ENCODE results near the gene KIT.
A peak's percentile ranks its signal among the peaks of the same experiment; 100 is the strongest.

Gene KIT

DNA sequence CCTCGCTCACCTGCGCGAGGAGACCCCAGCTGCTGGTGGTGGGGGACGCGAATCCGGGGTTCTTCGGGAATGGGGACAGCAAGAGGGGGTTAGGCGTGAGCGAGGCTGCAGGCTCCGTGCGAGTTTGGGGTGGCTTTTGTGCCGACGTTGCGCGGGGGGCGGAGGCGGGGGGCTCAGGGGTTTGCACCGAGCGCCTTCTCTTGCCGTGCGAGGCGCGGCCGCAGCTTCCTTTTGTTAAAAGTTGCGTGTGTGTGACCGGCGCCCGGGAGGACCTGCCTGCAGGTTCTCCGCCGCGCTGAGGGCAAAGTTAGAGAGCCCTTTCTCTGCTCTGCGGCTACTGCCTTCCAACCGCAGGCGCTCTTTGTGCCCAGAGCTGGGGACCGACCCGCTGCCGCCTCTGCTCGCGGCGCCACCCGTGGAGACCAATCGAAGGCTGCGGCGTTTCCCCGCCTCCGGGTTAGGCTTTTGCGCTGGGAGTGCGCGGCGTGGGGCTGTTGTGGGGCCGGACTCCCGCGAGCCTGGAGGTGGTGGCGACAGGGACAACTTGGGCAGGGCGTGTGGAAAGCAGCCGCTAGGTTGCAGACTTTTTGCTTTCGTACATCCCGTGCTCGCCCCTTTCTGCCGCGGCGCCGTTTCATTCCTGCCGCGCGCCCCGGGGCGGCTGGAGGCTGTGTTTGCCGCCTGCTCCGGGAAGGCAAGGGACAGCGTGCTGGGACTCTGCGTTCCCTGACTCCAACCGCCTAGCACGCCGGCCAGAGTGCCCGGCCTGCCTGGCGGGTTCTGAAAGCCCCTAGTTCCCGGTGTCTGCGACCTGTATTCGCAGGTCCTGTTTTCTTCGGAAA, 716 bp downstream of the KIT start:
- H3K9ac ChIP-seq (ENCODE audit: insufficient read length): peak overlapping the region; percentile 76
- no peak for DNase-seq (ENCODE audit: low read depth, low spot score)
- peak overlapping the region; percentile 95 for H3K4me3 ChIP-seq
- no peaks in the 10 kb centered on the region for H3K36me3 ChIP-seq (ENCODE audit: insufficient read depth, low read length)
- H3K9me3 ChIP-seq (ENCODE audit: low read depth, low read length): no peaks in the 10 kb centered on the region
- H3K27ac ChIP-seq: no peak overlapping the region
- TF ChIP-seq FOXP2 (optimal IDR thresholded peaks at IDR 0.05; ENCODE audit: control extremely low read depth, extremely low read length, insufficient read depth) (no peak), POLR2AphosphoS5 (IDR thresholded peaks at IDR 0.05; ENCODE audit: borderline replicate concordance, low read depth, low read length) (peak; percentile 46; the same call in 1 of the 2 replicates)

DNA sequence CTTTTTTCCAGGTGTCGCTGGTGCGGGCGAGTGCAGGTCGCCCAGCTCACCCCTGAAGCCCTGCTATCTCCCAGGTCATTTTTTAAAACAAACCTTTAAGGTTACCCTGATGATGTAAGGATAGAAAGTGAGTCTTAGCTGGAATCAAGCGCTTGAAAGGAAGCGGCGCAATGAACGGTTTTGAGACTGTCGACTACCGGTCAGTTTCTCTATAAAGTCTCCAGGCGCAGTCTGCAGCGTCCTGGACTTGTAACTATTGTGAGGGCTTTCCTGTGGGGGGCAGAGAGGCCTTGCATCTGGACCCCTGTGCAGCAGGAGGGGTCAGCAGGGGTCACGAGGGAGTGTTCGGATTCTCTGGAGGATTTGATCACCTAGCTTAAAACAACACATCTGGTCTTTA, 1.6 kb downstream of the KIT start:
- no peak overlapping the region for H3K27ac ChIP-seq
- DNase-seq (ENCODE audit: low read depth, low spot score): no peak
- TF ChIP-seq FOXP2 (optimal IDR thresholded peaks at IDR 0.05; ENCODE audit: control extremely low read depth, extremely low read length, insufficient read depth) (no peak), POLR2AphosphoS5 (IDR thresholded peaks at IDR 0.05; ENCODE audit: borderline replicate concordance, low read depth, low read length) (no peak), EZH2 (IDR thresholded peaks at IDR 0.05) (no peak)
- H3K36me3 ChIP-seq (ENCODE audit: insufficient read depth, low read length): no peaks in the 10 kb centered on the region
- H3K9me3 ChIP-seq (ENCODE audit: low read depth, low read length): no peaks in the 10 kb centered on the region
- peak overlapping the region; percentile 95 for H3K4me3 ChIP-seq
- H3K9ac ChIP-seq (ENCODE audit: insufficient read length): peak overlapping the region; percentile 76

GRCh38 chr4:54659749-54660535, 2.2 kb downstream of the KIT start:
- Histone ChIP-seq H3K9me3 (ENCODE audit: low read depth, low read length) (no peaks in the 10 kb centered on the region), H3K9ac (ENCODE audit: insufficient read length) (peak overlapping the region; percentile 76), H3K4me3 (peak overlapping the region; percentile 95), H3K36me3 (ENCODE audit: insufficient read depth, low read length) (peaks cover 2% of the 10 kb centered on the region; the same call in 1 of the 2 replicates), H3K27ac (no peak overlapping the region)
- DNase-seq (ENCODE audit: low read depth, low spot score): no peak
- no peak for TF ChIP-seq FOXP2 (optimal IDR thresholded peaks at IDR 0.05; ENCODE audit: control extremely low read depth, extremely low read length, insufficient read depth)
- no peak for TF ChIP-seq POLR2AphosphoS5 (IDR thresholded peaks at IDR 0.05; ENCODE audit: borderline replicate concordance, low read depth, low read length)
- no peak for TF ChIP-seq EZH2 (IDR thresholded peaks at IDR 0.05)

- no peak for DNase-seq (ENCODE audit: low read depth, low spot score)
- Histone ChIP-seq H3K27ac (0 out of 2 replicates have a peak overlapping the region, but pooled peaks have one; percentile 16), H3K36me3 (ENCODE audit: insufficient read depth, low read length) (peaks cover 4% of the 10 kb centered on the region; the same call in 1 of the 2 replicates), H3K9me3 (ENCODE audit: low read depth, low read length) (no peaks in the 10 kb centered on the region), H3K4me3 (peak overlapping the region; percentile 95), H3K9ac (ENCODE audit: insufficient read length) (no peak overlapping the region)
- no peak for TF ChIP-seq POLR2AphosphoS5 (IDR thresholded peaks at IDR 0.05; ENCODE audit: borderline replicate concordance, low read depth, low read length)
- no peak for TF ChIP-seq EZH2 (IDR thresholded peaks at IDR 0.05)
- no peak for TF ChIP-seq FOXP2 (optimal IDR thresholded peaks at IDR 0.05; ENCODE audit: control extremely low read depth, extremely low read length, insufficient read depth)
These were observed 2.8 kb downstream of the KIT start for GRCh38 chr4:54660591-54660990.

DNA sequence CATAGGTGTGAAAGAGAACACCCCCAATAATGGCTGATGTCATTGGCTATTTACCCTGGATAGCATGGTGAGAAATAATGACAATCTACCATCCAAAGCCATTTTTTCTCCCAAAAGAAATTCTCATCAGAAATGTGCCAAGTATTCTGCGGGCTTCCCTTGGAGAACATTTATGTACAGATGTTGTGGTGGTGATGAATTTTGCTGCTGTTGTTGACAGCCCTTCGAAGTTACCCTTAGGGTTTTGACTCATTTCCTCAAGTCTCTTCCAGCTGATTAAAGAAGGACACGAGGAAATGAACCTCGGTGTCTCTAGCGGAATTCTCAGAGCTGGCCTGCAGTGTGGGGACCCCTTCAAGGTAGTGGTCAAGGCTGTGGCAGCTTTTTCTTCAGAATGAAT, 3.4 kb downstream of the KIT start:
- Histone ChIP-seq H3K27ac (peak overlapping the region; percentile 78), H3K9ac (ENCODE audit: insufficient read length) (no peak overlapping the region), H3K4me3 (peak overlapping the region; percentile 95), H3K9me3 (ENCODE audit: low read depth, low read length) (no peaks in the 10 kb centered on the region), H3K36me3 (ENCODE audit: insufficient read depth, low read length) (peaks cover 4% of the 10 kb centered on the region; the same call in 1 of the 2 replicates)
- DNase-seq (ENCODE audit: low read depth, low spot score): no peak
- no peak for TF ChIP-seq FOXP2 (optimal IDR thresholded peaks at IDR 0.05; ENCODE audit: control extremely low read depth, extremely low read length, insufficient read depth)
- no peak for TF ChIP-seq EZH2 (IDR thresholded peaks at IDR 0.05)
- TF ChIP-seq POLR2AphosphoS5 (IDR thresholded peaks at IDR 0.05; ENCODE audit: borderline replicate concordance, low read depth, low read length): no peak

GRCh38 chr4:54661686-54662085, 3.9 kb downstream of the KIT start:
- H3K36me3 ChIP-seq (ENCODE audit: insufficient read depth, low read length): peaks cover 4% of the 10 kb centered on the region; the same call in 1 of the 2 replicates
- H3K9ac ChIP-seq (ENCODE audit: insufficient read length): no peak overlapping the region
- DNase-seq (ENCODE audit: low read depth, low spot score): no peak
- TF ChIP-seq FOXP2 (optimal IDR thresholded peaks at IDR 0.05; ENCODE audit: control extremely low read depth, extremely low read length, insufficient read depth): no peak
- no peak for TF ChIP-seq POLR2AphosphoS5 (IDR thresholded peaks at IDR 0.05; ENCODE audit: borderline replicate concordance, low read depth, low read length)
- TF ChIP-seq EZH2 (IDR thresholded peaks at IDR 0.05): no peak
- H3K27ac ChIP-seq: peak overlapping the region; percentile 78
- no peaks in the 10 kb centered on the region for H3K9me3 ChIP-seq (ENCODE audit: low read depth, low read length)
- H3K4me3 ChIP-seq: peak overlapping the region; percentile 95

DNA sequence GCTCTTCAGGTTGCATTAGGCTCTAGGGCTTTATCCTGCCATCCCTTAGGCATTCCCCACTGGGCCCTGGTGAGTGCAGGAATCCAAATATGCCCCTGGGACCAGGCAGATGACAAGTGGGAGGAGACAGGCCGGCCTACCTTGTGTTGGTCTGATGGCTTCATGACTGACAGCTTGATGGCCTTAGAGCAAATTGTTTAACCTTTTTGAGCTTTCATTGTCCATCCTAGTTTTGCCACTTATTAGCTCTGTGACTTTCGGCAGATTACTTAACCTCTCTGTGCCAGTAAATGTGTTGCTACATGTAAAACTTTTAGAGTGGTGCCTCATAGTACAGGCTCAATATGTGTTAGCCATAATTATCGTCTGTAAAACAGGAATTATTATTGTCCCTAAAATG, 4.4 kb downstream of the KIT start:
- Histone ChIP-seq H3K4me3 (peak overlapping the region; percentile 95), H3K27ac (peak overlapping the region; percentile 78), H3K9me3 (ENCODE audit: low read depth, low read length) (no peaks in the 10 kb centered on the region), H3K36me3 (ENCODE audit: insufficient read depth, low read length) (peaks cover 4% of the 10 kb centered on the region; the same call in 1 of the 2 replicates), H3K9ac (ENCODE audit: insufficient read length) (no peak overlapping the region)
- no peak for DNase-seq (ENCODE audit: low read depth, low spot score)
- TF ChIP-seq FOXP2 (optimal IDR thresholded peaks at IDR 0.05; ENCODE audit: control extremely low read depth, extremely low read length, insufficient read depth) (no peak), POLR2AphosphoS5 (IDR thresholded peaks at IDR 0.05; ENCODE audit: borderline replicate concordance, low read depth, low read length) (no peak), EZH2 (IDR thresholded peaks at IDR 0.05) (no peak)
